ENCODE data around the gene DOK7.

DOK7 gene

DNA sequence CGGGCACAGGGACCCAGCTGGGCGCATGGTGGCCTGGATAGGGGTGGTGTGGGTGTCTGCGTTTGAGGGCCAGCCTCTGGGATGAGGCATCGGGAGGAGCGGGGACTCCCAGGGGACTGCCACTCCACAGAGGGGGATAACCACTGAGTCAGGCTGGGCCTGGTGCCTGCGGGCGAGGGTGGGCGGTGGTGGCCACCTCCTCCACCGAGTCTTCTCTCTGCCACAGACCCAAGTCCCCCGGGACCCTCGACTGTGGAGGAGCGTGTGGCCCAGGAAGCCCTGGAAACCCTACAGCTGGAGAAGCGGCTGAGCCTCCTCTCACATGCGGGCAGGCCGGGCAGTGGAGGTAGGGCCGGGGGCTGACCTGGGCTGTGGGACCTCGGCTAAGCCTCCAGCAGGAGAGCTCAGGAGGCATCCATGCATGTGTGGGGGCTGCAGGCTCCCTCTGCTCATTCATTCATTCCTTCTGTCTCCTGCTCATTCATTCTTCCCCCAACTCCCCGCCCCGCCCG, 26.4 kb downstream of the DOK7 start:
- DNase-seq (ENCODE audit: low spot score), result no peak

DNA sequence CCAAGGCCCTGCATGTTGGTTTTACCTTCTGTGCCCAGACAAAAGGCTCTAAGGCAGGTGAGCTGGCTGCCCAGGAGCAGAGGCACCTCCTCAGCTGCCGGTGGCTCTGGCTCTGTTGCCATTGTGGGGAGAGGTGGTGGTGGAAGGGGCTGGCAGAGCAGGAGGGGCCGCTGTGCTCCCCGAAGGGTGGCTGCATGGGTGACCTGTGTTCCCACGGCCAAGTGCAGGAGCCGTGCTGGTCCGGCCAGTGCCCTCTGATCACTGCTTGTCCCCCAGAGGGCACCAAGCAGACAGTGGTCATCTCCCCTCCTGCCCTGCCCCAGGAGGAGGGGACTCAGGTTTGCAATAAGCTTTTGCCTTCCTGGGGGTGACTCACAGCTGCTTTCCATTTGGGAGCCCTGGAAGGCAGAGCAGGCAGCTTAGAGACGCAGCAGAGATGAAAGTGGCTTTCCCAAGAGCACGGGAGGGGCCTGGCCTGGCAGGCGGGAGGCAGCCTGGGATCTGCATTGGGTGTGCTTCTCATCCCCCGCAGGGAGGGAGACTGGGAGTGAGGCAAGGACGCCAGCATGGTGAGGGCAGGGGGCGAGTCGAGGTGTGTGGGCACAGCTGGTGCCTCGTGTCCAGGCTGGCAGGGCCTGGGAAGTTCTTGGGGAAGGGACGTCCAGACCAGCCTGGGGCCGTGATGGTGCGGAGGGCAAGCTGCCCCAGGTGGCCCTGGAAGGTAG, 28.7 kb downstream of the DOK7 start:
- no peak for DNase-seq (ENCODE audit: low spot score)

DNA sequence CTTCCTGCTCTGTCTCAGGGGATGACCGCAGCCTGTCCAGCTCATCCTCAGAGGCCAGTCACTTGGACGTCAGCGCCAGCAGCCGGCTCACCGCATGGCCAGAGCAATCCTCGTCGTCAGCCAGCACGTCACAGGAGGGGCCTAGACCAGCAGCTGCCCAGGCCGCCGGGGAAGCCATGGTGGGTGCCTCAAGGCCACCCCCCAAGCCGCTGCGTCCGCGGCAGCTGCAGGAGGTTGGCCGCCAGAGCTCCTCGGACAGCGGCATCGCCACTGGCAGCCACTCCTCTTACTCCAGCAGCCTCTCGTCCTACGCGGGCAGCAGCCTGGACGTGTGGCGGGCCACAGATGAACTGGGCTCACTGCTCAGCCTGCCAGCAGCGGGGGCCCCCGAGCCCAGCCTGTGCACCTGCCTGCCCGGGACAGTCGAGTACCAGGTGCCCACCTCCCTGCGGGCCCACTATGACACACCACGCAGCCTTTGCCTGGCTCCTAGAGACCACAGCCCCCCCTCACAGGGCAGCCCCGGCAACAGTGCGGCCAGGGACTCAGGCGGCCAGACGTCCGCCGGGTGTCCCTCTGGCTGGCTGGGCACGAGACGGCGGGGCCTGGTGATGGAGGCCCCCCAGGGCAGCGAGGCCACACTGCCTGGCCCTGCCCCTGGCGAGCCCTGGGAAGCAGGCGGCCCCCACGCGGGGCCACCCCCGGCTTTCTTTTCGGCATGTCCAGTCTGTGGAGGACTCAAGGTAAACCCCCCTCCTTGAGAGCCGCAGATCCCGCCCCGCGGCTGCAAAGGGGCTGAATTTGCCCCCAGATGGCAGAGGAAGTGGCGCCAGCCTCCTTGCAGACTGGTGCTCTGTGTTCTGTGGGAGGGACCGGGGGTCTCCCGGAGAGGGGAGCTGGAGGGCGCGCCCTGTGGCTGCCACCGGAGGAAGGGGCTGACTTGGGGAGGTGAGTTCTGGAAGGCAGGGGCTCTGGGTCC, 29.9 kb downstream of the DOK7 start:
- no peak for DNase-seq (ENCODE audit: low spot score)

DNA sequence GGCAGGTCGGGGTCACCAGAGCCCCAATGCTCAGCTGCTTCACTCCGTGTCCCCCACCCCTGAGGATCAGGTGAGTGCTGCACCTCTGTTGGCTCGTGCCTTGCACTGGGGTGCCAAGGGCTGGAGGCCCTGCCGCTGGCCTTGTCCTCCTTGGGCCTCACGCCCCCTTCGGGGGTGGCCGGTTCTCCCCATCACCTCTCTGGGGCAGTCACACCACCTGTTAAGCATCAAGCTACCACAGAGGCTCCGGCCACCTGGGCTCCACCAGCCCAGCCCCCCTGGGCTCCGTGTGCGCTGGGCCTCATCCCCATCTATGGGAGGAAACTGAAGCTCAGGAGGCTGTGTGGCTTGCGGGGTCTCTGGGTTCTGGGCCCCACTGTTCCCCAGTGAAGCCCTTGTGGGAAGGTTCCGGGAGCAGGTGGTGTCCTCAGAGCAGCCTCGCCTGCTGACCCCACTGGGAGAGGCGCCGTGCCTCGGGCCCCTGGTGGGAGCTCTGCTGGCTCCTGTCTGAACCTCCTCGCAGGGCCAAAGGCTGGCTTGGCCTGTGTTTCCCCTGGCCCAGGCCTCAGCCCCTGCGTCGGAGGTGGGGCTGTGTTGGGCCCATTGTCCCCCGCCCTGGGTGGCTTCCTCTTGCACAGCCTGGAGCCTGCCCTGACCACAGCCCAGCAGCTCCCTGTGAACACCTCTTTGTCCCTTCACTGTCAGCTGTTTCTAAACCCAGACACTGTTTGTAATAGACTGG, 30.8 kb downstream of the DOK7 start:
- no peak for DNase-seq (ENCODE audit: low spot score)

GRCh38 chr4:3494462-3494871, 31.4 kb downstream of the DOK7 start:
- DNase-seq (ENCODE audit: low spot score), result no peak

DNA sequence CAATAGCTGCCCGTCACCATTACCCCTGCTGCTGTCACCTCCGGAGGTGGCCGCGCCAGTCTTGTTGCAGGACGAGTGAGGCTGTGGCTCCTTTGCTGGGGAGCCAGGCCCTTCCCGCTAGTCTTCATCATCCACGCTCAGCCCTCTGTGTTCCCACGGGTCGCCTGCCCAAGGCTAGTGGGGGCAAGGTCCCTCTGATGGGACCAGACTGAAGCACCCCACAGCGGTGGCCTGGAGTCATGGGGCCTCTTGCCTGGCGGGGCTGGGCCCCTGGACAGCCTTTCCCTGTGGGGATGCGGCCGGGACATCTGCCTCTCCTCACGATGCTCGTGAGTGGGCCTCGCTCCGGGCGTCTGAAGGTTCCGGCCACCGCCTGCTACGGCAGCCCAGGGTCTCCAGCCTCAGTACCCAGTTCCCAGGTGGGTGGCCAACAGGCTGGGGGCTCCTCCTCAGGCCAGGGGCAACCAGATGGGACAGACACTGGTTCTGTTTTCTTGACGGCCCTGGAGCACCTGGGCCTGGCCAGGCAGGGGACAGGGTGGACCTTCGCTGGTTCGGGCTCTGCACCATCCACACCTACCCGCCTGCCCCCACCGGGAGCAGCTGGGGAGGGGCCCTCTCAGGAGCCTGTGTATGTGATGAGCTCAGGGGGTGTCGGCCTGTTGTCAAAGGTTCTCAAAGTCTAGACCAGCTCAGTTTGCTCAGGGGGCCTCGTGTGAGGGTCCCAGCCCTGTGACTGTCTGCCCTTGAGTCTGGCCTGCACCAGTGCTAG, 32.3 kb downstream of the DOK7 start:
- DNase-seq (ENCODE audit: low spot score), result no peak

DNA sequence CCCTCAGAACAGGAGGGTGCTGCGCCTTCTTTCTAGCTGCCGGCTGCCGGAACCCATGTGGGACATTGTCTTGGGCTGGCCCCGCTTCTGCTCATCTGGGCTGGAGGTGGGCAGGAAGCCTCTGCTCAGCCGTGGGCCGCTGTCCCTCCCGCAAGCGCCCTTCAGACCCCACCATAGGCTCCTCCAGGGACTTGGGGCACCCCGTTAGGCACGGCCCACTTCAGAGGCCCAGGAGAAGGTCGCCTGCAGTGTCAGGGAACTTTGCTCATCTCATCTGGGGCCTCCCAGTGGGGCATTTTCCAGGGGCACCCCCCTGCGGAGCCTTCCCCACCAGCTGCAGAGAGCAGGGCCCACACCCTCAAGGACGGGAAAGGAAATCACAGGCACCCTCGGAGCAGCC, 32.9 kb downstream of the DOK7 start:
- no peak for DNase-seq (ENCODE audit: low spot score)

DNA sequence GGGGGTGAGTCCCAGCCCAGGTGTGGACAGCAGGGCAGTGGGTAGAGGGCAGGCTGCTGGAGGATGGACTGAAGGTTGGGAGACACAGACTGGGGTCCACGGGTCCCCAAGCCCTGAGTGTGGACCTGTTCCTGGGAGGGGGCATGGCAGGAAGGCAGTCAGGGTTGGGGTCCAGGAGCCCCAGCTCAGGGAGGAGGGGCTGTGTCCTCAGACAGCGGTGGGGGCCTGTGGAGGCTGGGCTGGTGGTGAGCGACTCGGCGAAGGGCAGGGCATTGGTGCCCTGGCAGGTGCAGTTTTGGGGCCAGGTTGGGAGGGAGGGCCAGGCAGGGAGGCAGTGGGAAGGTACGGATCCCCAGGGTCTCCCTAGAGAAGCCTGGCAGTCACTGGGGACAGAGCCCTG, 34.0 kb downstream of the DOK7 start:
- DNase-seq (ENCODE audit: low spot score), result no peak

DNA sequence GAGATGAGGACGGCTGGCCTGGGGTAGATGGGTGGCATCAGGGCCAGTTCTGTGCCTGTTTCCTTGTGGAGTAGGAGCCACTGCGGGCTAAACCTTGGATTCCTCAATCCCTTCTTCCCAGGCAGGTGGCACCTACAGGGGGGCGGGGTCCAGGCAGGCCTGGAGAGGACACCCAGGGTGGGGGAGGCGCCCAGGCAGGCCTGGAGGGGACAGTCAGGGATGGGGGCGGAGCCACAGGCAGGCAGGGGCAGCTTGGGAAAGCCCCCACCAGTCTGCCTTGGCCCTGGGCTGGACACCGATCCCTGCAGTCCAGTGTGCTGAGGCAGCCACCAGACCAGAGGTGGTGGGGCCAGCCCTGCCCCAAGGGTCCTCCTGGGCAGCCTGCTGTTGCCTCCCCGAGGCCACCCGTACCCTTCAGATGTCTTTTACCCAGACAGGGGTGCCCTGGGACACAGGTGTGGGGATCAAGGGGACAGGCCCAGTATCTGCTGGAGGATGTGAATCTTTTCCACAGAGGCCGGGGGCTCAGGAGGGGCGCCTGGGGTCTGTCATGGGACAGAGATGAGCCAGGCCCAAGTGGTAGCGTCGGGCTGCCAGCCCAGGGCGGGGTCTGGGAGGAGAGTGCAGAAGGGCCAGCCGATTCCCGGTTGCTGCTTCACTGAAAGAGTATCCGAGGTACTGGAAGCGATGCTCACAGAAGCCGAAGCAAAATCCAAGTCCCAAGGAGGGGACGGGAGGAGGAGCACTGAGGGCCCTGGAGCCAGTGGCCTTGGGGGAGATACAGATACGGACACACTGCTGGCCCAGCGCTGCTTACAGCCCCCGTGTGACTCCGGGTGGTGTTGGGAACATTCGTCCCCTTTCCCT, 34.6 kb downstream of the DOK7 start:
- DNase-seq (ENCODE audit: low spot score), result no peak

GRCh38 chr4:3498407-3498806, 35.3 kb downstream of the DOK7 start:
- no peak for DNase-seq (ENCODE audit: low spot score)

DNA sequence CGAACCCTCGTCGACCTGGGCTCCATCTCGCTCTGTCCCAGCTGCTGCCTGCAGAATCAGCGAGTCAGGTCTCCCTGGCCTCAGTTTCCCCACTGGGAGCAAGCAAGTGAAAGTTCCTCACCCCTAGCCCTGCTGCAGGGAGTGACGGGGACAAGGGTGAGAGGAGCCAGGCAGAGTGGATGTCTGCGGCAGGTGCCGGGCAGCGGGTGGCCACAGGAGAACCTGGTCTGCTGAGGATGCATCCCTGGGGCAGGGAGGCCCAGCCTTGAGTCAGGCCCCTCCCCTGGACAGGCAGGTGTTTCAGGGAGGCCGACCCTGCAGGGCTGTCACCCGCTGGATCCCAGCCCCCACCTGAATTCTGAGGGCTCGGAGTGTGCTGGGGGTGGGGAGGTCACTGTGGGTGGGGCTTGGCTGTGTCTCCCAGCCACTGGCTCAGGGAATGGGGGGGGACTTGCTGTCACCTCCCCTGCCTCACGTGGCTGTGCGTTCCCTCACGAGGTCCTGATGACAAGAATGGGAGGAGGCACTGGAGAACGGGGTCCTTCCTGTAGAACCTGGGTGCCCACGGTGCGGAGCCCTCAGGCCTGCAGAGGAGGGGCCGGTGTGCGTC, 35.9 kb downstream of the DOK7 start:
- no peak for DNase-seq (ENCODE audit: low spot score)

- no peak for DNase-seq (ENCODE audit: low spot score)
These were observed 36.6 kb downstream of the DOK7 start for GRCh38 chr4:3499710-3500109.

DNA sequence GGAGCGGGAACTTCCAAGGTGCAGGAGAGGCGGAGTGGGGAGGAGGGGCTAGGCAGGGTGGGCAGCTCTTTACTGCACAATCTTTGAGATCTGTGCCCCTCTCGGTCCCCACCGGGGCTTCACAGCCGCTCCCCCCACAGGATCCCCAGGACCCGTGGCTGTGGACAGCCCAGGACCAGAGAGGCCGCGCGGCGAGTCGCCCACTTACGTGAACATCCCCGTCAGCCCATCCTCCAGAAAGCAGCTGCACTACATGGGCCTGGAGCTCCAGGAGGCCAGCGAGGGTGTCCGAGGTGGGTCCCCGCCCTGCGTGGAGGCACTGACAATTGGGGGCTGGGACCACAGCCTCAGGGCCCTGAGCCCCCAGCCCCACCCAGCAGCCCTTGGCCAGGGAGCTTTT, 37.0 kb downstream of the DOK7 start:
- DNase-seq (ENCODE audit: low spot score), result no peak

- DNase-seq (ENCODE audit: low spot score), result no peak
These were observed 37.6 kb downstream of the DOK7 start for GRCh38 chr4:3500634-3501101.

GRCh38 chr4:3501126-3501824, 38.2 kb downstream of the DOK7 start:
- DNase-seq (ENCODE audit: low spot score), result no peak

GRCh38 chr4:3501825-3502425, 38.8 kb downstream of the DOK7 start:
- DNase-seq (ENCODE audit: low spot score), result no peak

DNA sequence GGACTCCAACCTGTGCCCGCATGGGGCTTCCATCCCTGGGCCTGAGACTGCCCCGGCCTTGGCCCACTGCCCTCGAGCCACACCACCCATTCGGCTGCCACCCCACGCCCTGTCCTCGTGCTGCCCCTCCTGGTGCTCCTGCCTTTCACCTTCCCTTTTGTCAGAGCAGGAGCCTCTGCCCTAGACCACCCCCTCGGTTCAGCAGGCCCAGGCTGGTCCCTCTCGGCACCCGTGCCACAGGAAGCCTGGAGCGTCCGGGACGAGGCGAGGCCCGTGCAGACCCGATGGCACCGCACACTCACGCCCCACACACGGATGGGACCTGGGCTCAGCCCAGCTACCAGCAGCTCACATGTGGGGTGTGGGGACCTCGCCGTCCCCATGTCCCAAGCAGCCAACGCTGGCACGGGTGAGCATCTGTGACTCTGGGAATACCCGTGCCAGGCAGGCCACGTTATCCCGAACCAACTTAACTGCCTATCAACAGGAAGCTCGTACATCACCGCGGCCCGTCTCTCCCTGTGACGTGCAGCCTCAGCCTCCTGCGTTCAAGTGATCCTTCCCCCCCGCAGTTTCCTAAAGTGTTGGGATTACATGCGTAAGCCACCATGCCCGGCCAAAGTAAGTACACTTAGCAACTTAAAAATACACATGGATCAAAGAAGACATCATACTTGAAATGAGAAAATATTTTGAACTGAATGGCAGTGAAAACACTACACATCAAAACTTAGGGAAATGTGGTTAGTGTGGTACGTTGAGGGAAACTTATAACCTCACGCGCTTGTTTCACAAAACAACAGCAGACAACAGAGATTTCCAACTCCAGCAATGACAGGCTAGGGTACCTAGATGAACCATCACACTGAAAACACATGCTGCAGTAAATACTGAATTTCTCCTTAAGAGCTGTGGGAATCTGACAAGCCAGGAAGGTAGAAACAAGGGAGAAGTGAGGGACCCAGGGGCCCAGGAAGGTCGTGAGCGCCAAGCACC, 40.1 kb downstream of the DOK7 start:
- DNase-seq (ENCODE audit: low spot score), result no peak

DNA sequence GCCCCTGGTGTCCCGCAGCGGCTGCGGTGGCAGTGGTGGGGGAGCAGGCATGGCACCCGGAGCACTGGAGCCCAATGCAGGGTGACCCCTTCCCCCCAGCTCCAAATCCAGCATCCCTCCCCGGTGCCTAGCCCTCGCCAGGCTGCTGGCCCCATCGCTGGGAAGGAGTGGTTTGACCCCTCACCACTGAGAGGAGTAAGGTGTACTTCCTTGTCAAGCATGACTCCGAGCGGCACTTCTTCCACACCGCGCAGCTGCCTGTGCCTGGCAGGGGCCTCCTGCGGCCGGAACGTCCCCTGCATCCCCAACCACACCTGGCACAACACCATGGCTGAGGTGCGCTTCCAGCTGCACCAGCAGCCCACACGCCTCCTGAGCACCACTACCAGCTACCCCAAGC, 42.1 kb downstream of the DOK7 start:
- no peak for DNase-seq (ENCODE audit: low spot score)

Data from LoVo (cell line).